Esophagus muscularis mucosa (tissue), 4 donors: ENCODE measurements around the gene CASP3. TPM values are rescaled to one million over a fixed set of nuclear protein-coding genes. Genes with fewer than 3 reads are reported as not detected.
"Not testable (repeated sequence)": the region's sequence is repeated elsewhere in the genome, so short reads cannot be mapped to it uniquely, and the experiment has no call there.

Experiments
- DNase-seq: peaks from one replicate; pipeline ENCODE4 v3.0.0-alpha.2; 2017; ENCODE audit errors: extremely low spot score
- H3K27ac ChIP-seq, 4 donors: fragments of 200-600 bp; sonication (generic); replicated peaks in 1 of 4; 1 replicate in 3 of 4; 2 replicates in 1 of 4; pipeline ENCODE4 v1.5.1; 2016 to 2019; ENCODE audit warnings: mild to moderate bottlenecking in 1 of 4
- H3K27me3 ChIP-seq, 4 donors: fragments of 200-600 bp; sonication (generic); one replicate each; pipeline versions ENCODE4 v1.5.1 to v1.6.0; 2016 to 2019
- H3K36me3 ChIP-seq, 4 donors: fragments of 200-600 bp; sonication (generic); one replicate each; pipeline ENCODE4 v1.5.1; 2016 to 2019
- H3K4me1 ChIP-seq, 4 donors: fragments of 200-600 bp; sonication (generic); one replicate each; pipeline ENCODE4 v1.5.1; 2016 to 2019
- H3K4me3 ChIP-seq, 4 donors: fragments of 200-600 bp; sonication (generic); 1 replicate in 2 of 4; 2 replicates in 2 of 4; pipeline ENCODE4 v1.5.1; 2016 to 2019; ENCODE audit warnings: mild to moderate bottlenecking in 4 of 4, moderate library complexity in 1 of 4
- H3K9me3 ChIP-seq, 4 donors: fragments of 200-600 bp; sonication (generic); 1 replicate in 3 of 4; 2 replicates in 1 of 4; pipeline ENCODE4 v1.5.1; 2016 to 2019
- CTCF ChIP-seq, 3 experiments: fragments of 200-600 bp in 2 of 3; fragments of 450-650 bp in 1 of 3; sonication (generic) in 2 of 3; IDR thresholded peaks; one replicate each; pipeline ENCODE4 v1.5.1; 2017 to 2019; ENCODE audit warnings: antibody characterized with exemption in 3 of 3, mild to moderate bottlenecking in 2 of 3, moderate library complexity in 1 of 3
- EP300 ChIP-seq: sonication (generic); formaldehyde crosslinking; IDR thresholded peaks from one replicate; pipeline ENCODE4 v1.6.1; 2017; ENCODE audit warnings: antibody characterized with exemption
- POLR2A ChIP-seq: fragments of 450-650 bp; IDR thresholded peaks from one replicate; pipeline ENCODE4 v1.6.1; 2017; ENCODE audit warnings: antibody characterized with exemption, moderate library complexity, mild to moderate bottlenecking, low read depth
- POLR2AphosphoS5 ChIP-seq, 2 donors: sonication (generic); formaldehyde crosslinking; IDR thresholded peaks; one replicate each; pipeline ENCODE4 v1.6.1; 2017; ENCODE audit warnings: antibody characterized with exemption in 2 of 2
- WGBS: methylation state at CpG from one replicate; pipeline ENCODE4 v1.1.5; 2018; 5-methylcytosine and 5-hydroxymethylcytosine counted together
- intact Hi-C: fragments of 100-400 bp; cut with DNase I; formaldehyde crosslinking; loops from one replicate; pipeline ENCODE4 v1.15.1; 2023
- total RNA-seq, 4 donors: library from RNA; depleted of rRNA; stranded (reverse); fragments of >200 nt; gene quantifications; one replicate each; pipeline versions ENCODE4 v1.1.0 to v1.2.1, GENCODE V29; 2016

The CASP3 gene
- total RNA-seq, 4 donors from 2014 or later = 11.3 to 18.6 (median 15.9) TPM

DNA sequence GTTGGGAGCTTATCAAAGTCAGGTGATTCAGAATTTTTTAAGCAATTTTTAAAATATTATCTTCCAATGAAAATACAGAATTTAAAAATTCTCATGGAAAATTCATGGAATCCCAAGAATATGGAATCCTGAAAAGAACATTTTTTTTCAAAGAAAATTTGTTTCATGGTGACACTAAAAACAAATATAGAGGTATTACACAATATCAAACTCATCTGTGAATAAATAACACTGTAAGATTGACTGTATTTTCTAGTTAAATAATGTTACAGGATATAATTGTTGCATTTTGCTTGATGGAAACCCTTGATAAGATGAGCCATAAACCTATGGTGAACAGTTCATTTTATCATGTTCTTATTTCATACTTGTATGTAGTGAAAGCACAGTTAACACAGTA lies 11.7 kb upstream of the CASP3 start:
- DNase-seq = no peak
- no peak for TF ChIP-seq POLR2A
- Histone ChIP-seq H3K27ac (no peak overlapping the region), H3K4me1 (no peaks in the 10 kb centered on the region), H3K4me3 (no peak overlapping the region), H3K9me3 (no peaks in the 10 kb centered on the region), H3K36me3 (peaks cover 2 to 55% (median 23%) of the 10 kb centered on the region in 4 donors), H3K27me3 (no peaks in the 10 kb centered on the region)
- intact Hi-C loops = loop anchor here (10.0 kb wide), 1 partner anchor 444 kb away; no protein-coding TSS in a partner anchor

- intact Hi-C loops = loop anchor here (10.0 kb wide), 1 partner anchor 167 kb away; the partner anchor contains the start of gene ACSL1
- WGBS = 96% methylated on average over 9 of the region's 9 CpGs
- peaks cover 0 to 46% (median 19%) of the 10 kb centered on the region in 4 donors for H3K36me3 ChIP-seq
- H3K27ac ChIP-seq, H3K27me3 ChIP-seq, DNase-seq, H3K4me1 ChIP-seq, H3K9me3 ChIP-seq, H3K4me3 ChIP-seq: not testable (repeated sequence)
Observed at GRCh38 chr4:184657820-184658219, 8.6 kb upstream of the CASP3 start.

- no peak overlapping the region for H3K4me3 ChIP-seq
- no peak overlapping the region for H3K27ac ChIP-seq
- no peaks in the 10 kb centered on the region for H3K4me1 ChIP-seq
- WGBS = 82% methylated on average over 3 of the region's 3 CpGs
- DNase-seq = no peak
- TF ChIP-seq POLR2AphosphoS5 (IDR thresholded peaks at IDR 0.05) (no peak), CTCF (IDR thresholded peaks at IDR 0.05) (no peak), POLR2A (no peak), EP300 (no peak)
- peaks cover 0 to 46% (median 19%) of the 10 kb centered on the region in 4 donors for H3K36me3 ChIP-seq
- H3K27me3 ChIP-seq = no peaks in the 10 kb centered on the region
- no peaks in the 10 kb centered on the region for H3K9me3 ChIP-seq
- intact Hi-C loops = loop anchor here (10.0 kb wide), 1 partner anchor 168 kb away; the partner anchor contains the start of gene ACSL1
Observed at GRCh38 chr4:184657144-184657543, 7.9 kb upstream of the CASP3 start.

DNA sequence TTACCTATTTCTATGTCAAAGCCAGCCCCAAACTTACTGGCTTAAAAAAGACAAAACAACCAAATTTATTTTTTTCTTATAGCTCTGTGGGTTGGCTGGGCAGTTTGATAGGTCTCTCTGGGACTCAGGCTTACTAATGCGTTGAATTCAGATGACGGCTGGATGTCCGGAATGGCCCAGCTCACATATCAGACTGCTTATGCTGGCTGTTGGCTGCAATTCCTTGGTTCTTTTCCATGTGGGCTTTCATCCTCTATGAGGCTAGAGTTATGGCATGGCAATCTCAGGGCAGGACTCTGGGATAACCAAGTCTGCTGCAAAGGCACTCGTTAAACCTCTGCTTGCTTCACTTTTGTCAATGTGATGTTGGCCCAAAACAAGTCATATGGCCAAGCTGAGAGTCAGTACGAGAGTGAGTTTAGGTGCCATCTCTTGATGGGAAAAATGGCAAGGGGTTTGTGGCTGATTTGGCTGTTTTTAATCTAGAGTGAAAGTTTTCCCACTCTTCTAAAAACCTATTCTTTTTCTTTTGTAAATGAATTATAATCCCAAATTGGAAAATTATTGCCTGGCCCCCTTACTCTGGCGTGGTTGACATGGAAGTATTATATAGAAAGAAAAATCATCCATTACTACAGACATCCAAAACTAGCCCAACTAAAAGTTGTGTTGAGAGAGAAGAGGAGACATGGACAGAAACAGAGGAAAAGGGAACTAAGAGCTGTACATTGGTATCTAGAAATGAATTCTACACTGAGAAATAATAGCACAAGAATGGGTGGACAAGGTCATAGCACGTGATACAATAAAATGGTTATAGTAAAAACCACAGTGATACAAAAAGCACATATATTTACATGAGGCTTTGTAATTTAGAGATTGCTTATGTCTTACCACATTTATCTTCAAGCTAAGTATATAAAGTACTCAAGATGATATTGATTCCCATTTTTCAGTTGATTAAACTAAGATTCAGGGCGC lies 6.9 kb upstream of the CASP3 start:
- H3K27ac ChIP-seq = no peak overlapping the region
- H3K4me3 ChIP-seq = no peak overlapping the region
- intact Hi-C loops = loop anchor here (10.0 kb wide), 1 partner anchor 169 kb away; the partner anchor contains the start of gene ACSL1
- H3K4me1 ChIP-seq = peaks cover 0 to 4% (median under 1%) of the 10 kb centered on the region in 4 donors
- 92% methylated on average over 8 of the region's 8 CpGs for WGBS
- H3K27me3 ChIP-seq = no peaks in the 10 kb centered on the region
- TF ChIP-seq POLR2A = no peak
- TF ChIP-seq EP300 = no peak
- TF ChIP-seq POLR2AphosphoS5 (IDR thresholded peaks at IDR 0.05) = no peak
- TF ChIP-seq CTCF (IDR thresholded peaks at IDR 0.05) = no peak
- DNase-seq = no peak
- H3K36me3 ChIP-seq = peaks cover 0 to 36% (median 17%) of the 10 kb centered on the region in 4 donors
- H3K9me3 ChIP-seq = no peaks in the 10 kb centered on the region

- DNase-seq = no peak
- Histone ChIP-seq H3K27me3 (no peaks in the 10 kb centered on the region), H3K27ac (no peak overlapping the region), H3K36me3 (peaks cover 0 to 20% (median 4%) of the 10 kb centered on the region in 4 donors), H3K4me1 (peaks cover 5 to 15% (median 11%) of the 10 kb centered on the region in 4 donors), H3K4me3 (no peak overlapping the region), H3K9me3 (no peaks in the 10 kb centered on the region)
- TF ChIP-seq EP300 = no peak
- no peak for TF ChIP-seq POLR2AphosphoS5 (IDR thresholded peaks at IDR 0.05)
- TF ChIP-seq POLR2A = no peak
- TF ChIP-seq CTCF (IDR thresholded peaks at IDR 0.05) = no peak
- intact Hi-C loops = loop anchor here (5.0 to 10.0 kb wide), 2 partner anchors 79 to 171 kb away; partner anchors contain the start of genes ACSL1 and CENPU
- 32% methylated on average over 2 of the region's 2 CpGs for WGBS
Observed at GRCh38 chr4:184653650-184654049, 4.4 kb upstream of the CASP3 start.

DNA sequence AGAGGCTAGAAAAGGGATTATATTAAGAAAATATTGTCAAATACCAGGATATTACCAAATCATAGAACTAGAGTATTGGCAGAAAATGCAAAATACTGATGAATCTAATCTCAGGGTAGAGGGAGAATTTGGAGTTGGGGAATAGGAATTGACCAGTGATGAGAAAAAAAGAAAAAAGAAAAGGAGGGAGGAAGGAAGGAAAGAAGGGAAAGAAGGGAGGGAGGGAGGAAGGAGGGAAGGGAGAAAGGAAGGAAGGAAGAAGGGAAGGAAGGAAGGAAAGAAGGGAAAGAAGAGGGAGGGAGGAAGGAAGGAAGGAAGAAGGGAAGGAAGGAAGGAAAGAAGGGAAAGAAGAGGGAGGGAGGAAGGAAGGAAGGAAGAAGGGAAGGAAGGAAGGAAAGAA lies 3.4 kb upstream of the CASP3 start:
- not testable (repeated sequence) for H3K4me3 ChIP-seq, H3K27ac ChIP-seq, H3K27me3 ChIP-seq, DNase-seq, H3K9me3 ChIP-seq
- Histone ChIP-seq H3K4me1 (peaks cover 11 to 23% (median 20%) of the 10 kb centered on the region in 4 donors), H3K36me3 (peaks cover 0 to 20% (median 4%) of the 10 kb centered on the region in 4 donors)
- intact Hi-C loops = loop anchor here (5.0 to 10.0 kb wide), 2 partner anchors 80 to 172 kb away; partner anchors contain the start of genes ACSL1 and CENPU
